IgD-negative memory B cell (primary cell): ENCODE measurements around the gene SLC12A6. TPM values are rescaled to one million over a fixed set of nuclear protein-coding genes. Genes with fewer than 3 reads are reported as not detected.

ENCODE experiments used
- H3K27ac Mint-ChIP-seq, 3 donors: one replicate each; pipeline ENCODE4 v1.8.0; 2020 to 2022; ENCODE audit warnings: mild to moderate bottlenecking in 3 of 3, mixed read lengths in 3 of 3, moderate library complexity in 1 of 3
- H3K27me3 Mint-ChIP-seq: one replicate; pipeline ENCODE4 v1.8.0; 2021; ENCODE audit warnings: mixed read lengths
- H3K36me3 Mint-ChIP-seq: one replicate; pipeline ENCODE4 v1.8.0; 2020; ENCODE audit warnings: mild to moderate bottlenecking, mixed read lengths
- H3K4me1 Mint-ChIP-seq, 3 donors: one replicate each; pipeline ENCODE4 v1.8.0; 2020 to 2022; ENCODE audit warnings: mixed read lengths in 3 of 3, mild to moderate bottlenecking in 1 of 3
- H3K4me3 Mint-ChIP-seq, 4 donors: one replicate each; pipeline ENCODE4 v1.8.0; 2020 to 2022; ENCODE audit warnings: mild to moderate bottlenecking in 4 of 4, mixed read lengths in 4 of 4, moderate library complexity in 3 of 4
- H3K9me3 Mint-ChIP-seq, 3 donors: one replicate each; pipeline ENCODE4 v1.8.0; 2020 to 2021; ENCODE audit warnings: mixed read lengths in 3 of 3, mild to moderate bottlenecking in 1 of 3
- polyA plus RNA-seq: library from polyadenylated mRNA; unstranded; fragments of 300-500 nt; fragmentation: Illumina TruSeq; gene quantifications from one replicate; pipeline ENCODE4 v1.2.3, GENCODE V29; 2021

SLC12A6 gene
- polyA plus RNA-seq, 1 donor from 2014 or later, result 8.7 TPM

- Mint-ChIP-seq H3K27me3 (no peaks in the 10 kb centered on the region), H3K9me3 (no peaks in the 10 kb centered on the region), H3K27ac (peak overlapping the region; percentile 76 to 95 (median 86)), H3K4me1 (peaks cover 66% of the 10 kb centered on the region in 3 donors), H3K36me3 (peaks cover 3% of the 10 kb centered on the region), H3K4me3 (peak overlapping the region; percentile 62 to 85 (median 68))
Observed at GRCh38 chr15:34329006-34329405, 8.6 kb downstream of the SLC12A6 start.

- Mint-ChIP-seq H3K4me1 (peaks cover 63 to 67% (median 66%) of the 10 kb centered on the region in 3 donors), H3K4me3 (peak overlapping the region; percentile 64 to 81 (median 68)), H3K27ac (peak overlapping the region; percentile 76 to 95 (median 94)), H3K9me3 (no peaks in the 10 kb centered on the region), H3K27me3 (no peaks in the 10 kb centered on the region), H3K36me3 (peaks cover 3% of the 10 kb centered on the region)
Observed at GRCh38 chr15:34327906-34328305, 9.7 kb downstream of the SLC12A6 start.

- H3K4me1 Mint-ChIP-seq, result peaks cover 54 to 66% (median 57%) of the 10 kb centered on the region in 3 donors
Observed at GRCh38 chr15:34325368-34325767, 12.2 kb downstream of the SLC12A6 start.

GRCh38 chr15:34324933-34325332, 12.6 kb downstream of the SLC12A6 start:
- H3K9me3 Mint-ChIP-seq, result no peaks in the 10 kb centered on the region
- no peak overlapping the region for H3K27ac Mint-ChIP-seq
- H3K4me3 Mint-ChIP-seq, result peak overlapping the region in 1 of 4 donors; percentile 50
- H3K27me3 Mint-ChIP-seq, result no peaks in the 10 kb centered on the region
- H3K36me3 Mint-ChIP-seq, result peaks cover 1% of the 10 kb centered on the region
- peaks cover 54 to 67% (median 58%) of the 10 kb centered on the region in 3 donors for H3K4me1 Mint-ChIP-seq

More at GRCh38 chr15:34325368-34325767, 12.2 kb downstream of the SLC12A6 start:
- H3K4me3 Mint-ChIP-seq, result peak overlapping the region in 2 of 4 donors; percentile 25 to 63
- no peaks in the 10 kb centered on the region for H3K9me3 Mint-ChIP-seq
- H3K36me3 Mint-ChIP-seq, result peaks cover 1% of the 10 kb centered on the region
- peak overlapping the region in 2 of 3 donors; percentile 57 to 94 for H3K27ac Mint-ChIP-seq
- no peaks in the 10 kb centered on the region for H3K27me3 Mint-ChIP-seq

GRCh38 chr15:34323217-34323616, 14.4 kb downstream of the SLC12A6 start:
- Mint-ChIP-seq H3K27me3 (no peaks in the 10 kb centered on the region), H3K4me3 (peak overlapping the region in 1 of 4 donors; percentile 11), H3K4me1 (peaks cover 49 to 60% (median 56%) of the 10 kb centered on the region in 3 donors), H3K9me3 (no peaks in the 10 kb centered on the region), H3K36me3 (peaks cover 1% of the 10 kb centered on the region), H3K27ac (no peak overlapping the region)

GRCh38 chr15:34318277-34319079, 19.1 kb downstream of the SLC12A6 start:
- peak overlapping the region; percentile 81 to 97 (median 91) for H3K4me3 Mint-ChIP-seq
- H3K27ac Mint-ChIP-seq, result peak overlapping the region; percentile 40 to 84 (median 60)
- H3K36me3 Mint-ChIP-seq, result peaks cover 5% of the 10 kb centered on the region
- H3K9me3 Mint-ChIP-seq, result no peaks in the 10 kb centered on the region
- H3K27me3 Mint-ChIP-seq, result no peaks in the 10 kb centered on the region
- H3K4me1 Mint-ChIP-seq, result peaks cover 42 to 48% (median 43%) of the 10 kb centered on the region in 3 donors

GRCh38 chr15:34314491-34315490, 22.8 kb downstream of the SLC12A6 start:
- H3K27me3 Mint-ChIP-seq, result no peaks in the 10 kb centered on the region
- H3K27ac Mint-ChIP-seq, result no peak overlapping the region
- H3K36me3 Mint-ChIP-seq, result peaks cover 3% of the 10 kb centered on the region
- peaks cover 23 to 43% (median 34%) of the 10 kb centered on the region in 3 donors for H3K4me1 Mint-ChIP-seq
- H3K4me3 Mint-ChIP-seq, result peak overlapping the region in 2 of 4 donors; percentile 5 to 37
- H3K9me3 Mint-ChIP-seq, result no peaks in the 10 kb centered on the region

GRCh38 chr15:34311563-34311962, 26.0 kb downstream of the SLC12A6 start:
- Mint-ChIP-seq H3K4me3 (no peak overlapping the region), H3K4me1 (peaks cover 12 to 42% (median 21%) of the 10 kb centered on the region in 3 donors), H3K27me3 (no peaks in the 10 kb centered on the region), H3K36me3 (peaks cover 6% of the 10 kb centered on the region), H3K27ac (no peak overlapping the region), H3K9me3 (no peaks in the 10 kb centered on the region)

- no peak overlapping the region for H3K27ac Mint-ChIP-seq
- peaks cover 6% of the 10 kb centered on the region for H3K36me3 Mint-ChIP-seq
- no peaks in the 10 kb centered on the region for H3K9me3 Mint-ChIP-seq
- H3K27me3 Mint-ChIP-seq, result no peaks in the 10 kb centered on the region
- no peak overlapping the region for H3K4me3 Mint-ChIP-seq
- H3K4me1 Mint-ChIP-seq, result peaks cover 10 to 49% (median 30%) of the 10 kb centered on the region in 3 donors
Observed at GRCh38 chr15:34304613-34305012, 33.0 kb downstream of the SLC12A6 start.

GRCh38 chr15:34301058-34301457, 36.5 kb downstream of the SLC12A6 start:
- peaks cover 6% of the 10 kb centered on the region for H3K36me3 Mint-ChIP-seq
- H3K27ac Mint-ChIP-seq, result no peak overlapping the region
- no peaks in the 10 kb centered on the region for H3K9me3 Mint-ChIP-seq
- H3K27me3 Mint-ChIP-seq, result no peaks in the 10 kb centered on the region
- peaks cover 17 to 53% (median 51%) of the 10 kb centered on the region in 3 donors for H3K4me1 Mint-ChIP-seq
- H3K4me3 Mint-ChIP-seq, result no peak overlapping the region

- Mint-ChIP-seq H3K27me3 (no peaks in the 10 kb centered on the region), H3K36me3 (peaks cover 4% of the 10 kb centered on the region), H3K4me3 (no peak overlapping the region), H3K27ac (peak overlapping the region in 1 of 3 donors; percentile 58), H3K4me1 (peaks cover 16 to 38% (median 33%) of the 10 kb centered on the region in 3 donors), H3K9me3 (no peaks in the 10 kb centered on the region)
Observed at GRCh38 chr15:34297059-34297458, 40.5 kb downstream of the SLC12A6 start.

- peaks cover 12% of the 10 kb centered on the region for H3K36me3 Mint-ChIP-seq
Observed at GRCh38 chr15:34292621-34293020, 45.0 kb downstream of the SLC12A6 start.

GRCh38 chr15:34284937-34285336, 52.6 kb downstream of the SLC12A6 start:
- Mint-ChIP-seq H3K4me3 (no peak overlapping the region), H3K27me3 (no peaks in the 10 kb centered on the region), H3K9me3 (peaks cover 0 to 6% (median 0%) of the 10 kb centered on the region in 3 donors), H3K4me1 (peaks cover 19 to 22% (median 19%) of the 10 kb centered on the region in 3 donors), H3K36me3 (peaks cover 18% of the 10 kb centered on the region), H3K27ac (peak overlapping the region in 2 of 3 donors; percentile 3 to 16)

More at GRCh38 chr15:34292621-34293020, 45.0 kb downstream of the SLC12A6 start:
- H3K4me1 Mint-ChIP-seq, result peaks cover 10 to 32% (median 11%) of the 10 kb centered on the region in 3 donors
- peaks cover 0 to 6% (median 0%) of the 10 kb centered on the region in 3 donors for H3K9me3 Mint-ChIP-seq
- H3K27me3 Mint-ChIP-seq, result no peaks in the 10 kb centered on the region
- no peak overlapping the region for H3K27ac Mint-ChIP-seq
- no peak overlapping the region for H3K4me3 Mint-ChIP-seq

- no peak overlapping the region for H3K27ac Mint-ChIP-seq
- peaks cover 10% of the 10 kb centered on the region for H3K36me3 Mint-ChIP-seq
- H3K4me3 Mint-ChIP-seq, result no peak overlapping the region
- no peaks in the 10 kb centered on the region for H3K27me3 Mint-ChIP-seq
- H3K4me1 Mint-ChIP-seq, result peaks cover 19 to 27% (median 24%) of the 10 kb centered on the region in 3 donors
- no peaks in the 10 kb centered on the region for H3K9me3 Mint-ChIP-seq
Observed at GRCh38 chr15:34282384-34282783, 55.2 kb downstream of the SLC12A6 start.
